K562 (cell line): ENCODE measurements around the gene APLP1. TPM values are rescaled to one million over a fixed set of nuclear protein-coding genes. Genes with fewer than 3 reads are reported as not detected.

Source experiments
- ATAC-seq: fragments of 200-7000 bp; cut with Tn5 transposase; 3 replicates; pipeline ENCODE4 v1.9.1; 2020; ENCODE audit warnings: moderate library complexity
- BruUV-seq: library from RNA; stranded (reverse); fragments of 400-500 nt; replicated peaks from 2 replicates; lab custom pipeline; 2021; lab: Mats Ljungman, UMichigan
- CTCF ChIA-PET: fragments of 300-600 bp; formaldehyde crosslinking; extraction: SDS; loops from one replicate; lab custom pipeline; 2021; ENCODE audit warnings: low intra/inter-chr PET ratio; lab: Yijun Ruan, JAX
- POLR2A ChIA-PET: fragments of 300-600, 350-650 bp; sonication (Branson Sonifier 250); formaldehyde crosslinking; extraction: SDS; loops from one replicate; lab custom pipeline; 2021; ENCODE audit warnings: antibody characterized with exemption, inconsistent platforms; lab: Yijun Ruan, JAX
- DNase-seq, 4 experiments: peaks; one replicate each; pipeline versions ENCODE4 v3.0.0 to v3.0.0-alpha.2; 2011 to 2018; ENCODE audit warnings: low spot score in 3 of 4, mixed read lengths in 3 of 4; ENCODE audit errors: extremely low read depth in 1 of 4
- FAIRE-seq: peaks from 2 replicates; lab custom pipeline; 2011; peaks lifted over from hg19 to GRCh38; lab: Jason Lieb, UNC
- H2AFZ ChIP-seq: 2 replicates; pipeline ENCODE4 v1.6.0; 2011; ENCODE audit warnings: low read depth, low read length, control low read depth, inconsistent platforms
- H3K27ac ChIP-seq: fragments of 200-600 bp; 3 replicates; pipeline ENCODE4 v1.8.0; 2011; ENCODE audit warnings: low read depth, mild to moderate bottlenecking, control low read depth, inconsistent platforms, low read length, moderate library complexity, mixed read lengths; ENCODE audit errors: extremely low read depth
- H3K27me3 ChIP-seq, 2 experiments: fragments of 300-600 bp in 1 of 2; 2 replicates in 1 of 2; 3 replicates in 1 of 2; pipeline versions ENCODE4 v1.6.0 to v1.8.0; 2011; ENCODE audit warnings: inconsistent platforms in 2 of 2, low read length in 2 of 2, mild to moderate bottlenecking in 1 of 2, mixed read lengths in 1 of 2, moderate library complexity in 1 of 2; ENCODE audit not compliant: control insufficient read depth in 2 of 2, insufficient read depth in 2 of 2
- H3K36me3 ChIP-seq: fragments of 300-600 bp; 3 replicates; pipeline ENCODE4 v1.8.0; 2011; ENCODE audit warnings: mild to moderate bottlenecking, low read length, inconsistent platforms; ENCODE audit not compliant: control insufficient read depth, insufficient read depth
- H3K4me1 ChIP-seq, 2 experiments: fragments of 200-600 bp in 1 of 2; replicated peaks in 1 of 2; 2 replicates in 1 of 2; 3 replicates in 1 of 2; pipeline versions ENCODE4 v1.5.1 to v1.8.0; 2011; ENCODE audit warnings: inconsistent platforms in 2 of 2, low read length in 2 of 2, mild to moderate bottlenecking in 1 of 2, mixed read lengths in 1 of 2, moderate library complexity in 1 of 2; ENCODE audit not compliant: control insufficient read depth in 2 of 2, insufficient read depth in 2 of 2
- H3K4me2 ChIP-seq: 2 replicates; pipeline ENCODE4 v1.6.1; 2011; ENCODE audit warnings: low read length, control low read depth, inconsistent platforms, mixed read lengths; ENCODE audit not compliant: insufficient read depth
- H3K4me3 ChIP-seq: fragments of 200-600 bp; sonication (generic), shearing (Covaris generic); 2 replicates; pipeline ENCODE4 v1.5.1; 2016; ENCODE audit warnings: control low read depth, inconsistent platforms
- H3K79me2 ChIP-seq: fragments of 200-600 bp; 3 replicates; pipeline ENCODE4 v1.8.0; 2011; ENCODE audit warnings: low read length, inconsistent platforms; ENCODE audit not compliant: control insufficient read depth, insufficient read depth
- H3K9ac ChIP-seq, 2 experiments: 2 replicates each; pipeline versions ENCODE4 v1.6.0 to v1.6.1; 2011; ENCODE audit warnings: low read depth in 2 of 2, low read length in 2 of 2, control low read depth in 1 of 2, inconsistent platforms in 1 of 2, mild to moderate bottlenecking in 1 of 2, mixed read lengths in 1 of 2; ENCODE audit not compliant: insufficient read depth in 1 of 2
- H3K9me1 ChIP-seq: one replicate; pipeline ENCODE4 v1.6.0; 2011; ENCODE audit warnings: inconsistent platforms, mild to moderate bottlenecking, low read length, moderate library complexity; ENCODE audit not compliant: control insufficient read depth, insufficient read depth
- H3K9me3 ChIP-seq: replicated peaks from 2 replicates; pipeline ENCODE4 v1.5.1; 2011; ENCODE audit warnings: low read depth, low read length, inconsistent platforms; ENCODE audit not compliant: control insufficient read depth, insufficient read depth
- H4K20me1 ChIP-seq: replicated peaks from 2 replicates; pipeline ENCODE4 v1.6.1; 2011; ENCODE audit warnings: low read length, inconsistent platforms, mixed read lengths; ENCODE audit not compliant: control insufficient read depth, insufficient read depth
- CBX5 ChIP-seq: IDR thresholded peaks from 2 replicates; pipeline ENCODE4 v1.6.1; 2014; ENCODE audit warnings: low read depth, borderline replicate concordance
- DMBX1 ChIP-seq: fragments of 250-450 bp; sonication (Bioruptor Pico); IDR thresholded peaks from 2 replicates; pipeline ENCODE4 v1.8.0; 2022; ENCODE audit warnings: inconsistent platforms, mild to moderate bottlenecking, moderate library complexity, borderline replicate concordance
- HDAC2 ChIP-seq: fragments of 450-650 bp; IDR thresholded peaks from 2 replicates; pipeline ENCODE4 v1.6.1; 2016; ENCODE audit warnings: mild to moderate bottlenecking
- HDAC3 ChIP-seq: fragments of 450-650 bp; IDR thresholded peaks from 2 replicates; pipeline ENCODE4 v1.6.1; 2018; ENCODE audit warnings: borderline replicate concordance, mild to moderate bottlenecking, moderate library complexity; ENCODE audit not compliant: partially characterized antibody
- HIVEP1 ChIP-seq: fragments of 250-450 bp; sonication (Bioruptor Pico); IDR thresholded peaks from 2 replicates; pipeline ENCODE4 v1.4.0; 2020; ENCODE audit warnings: mild to moderate bottlenecking
- KAT8 ChIP-seq: fragments of 450-650 bp; IDR thresholded peaks from 2 replicates; pipeline ENCODE4 v1.6.1; 2016; ENCODE audit warnings: low read depth, mild to moderate bottlenecking
- MAZ ChIP-seq, 2 experiments: fragments of 450-650 bp in 1 of 2; sonication (generic) in 1 of 2; formaldehyde crosslinking; IDR thresholded peaks in 1 of 2; conservative IDR thresholded peaks in 1 of 2; 2 replicates each; pipeline versions ENCODE4 v1.4.0 to v1.5.0; 2020; ENCODE audit warnings: mild to moderate bottlenecking in 1 of 2, missing genetic modification reagents in 1 of 2
- MXI1 ChIP-seq: IDR thresholded peaks from 2 replicates; pipeline ENCODE4 v1.6.1; 2011; ENCODE audit warnings: low read depth, mild to moderate bottlenecking, improper control_type of control experiment, low read length
- NELFE ChIP-seq: IDR thresholded peaks from 2 replicates; pipeline ENCODE4 v1.6.1; 2011; ENCODE audit warnings: mild to moderate bottlenecking; ENCODE audit not compliant: insufficient read depth, insufficient read length
- PRMT5 ChIP-seq: sonication (generic); formaldehyde crosslinking; IDR thresholded peaks from 2 replicates; pipeline ENCODE4 v1.5.0; 2020; ENCODE audit warnings: missing genetic modification reagents
- RBM34 ChIP-seq: fragments of 200-400 bp; formaldehyde crosslinking; IDR thresholded peaks from 2 replicates; pipeline ENCODE4 v1.6.1; 2018; ENCODE audit warnings: low read length, borderline replicate concordance; ENCODE audit not compliant: insufficient read depth
- ZBTB49 ChIP-seq: sonication (generic); formaldehyde crosslinking; IDR thresholded peaks from 2 replicates; pipeline ENCODE4 v1.8.0; 2022; ENCODE audit warnings: missing genetic modification reagents, mild to moderate bottlenecking, borderline replicate concordance
- ZNF197 ChIP-seq: fragments of 200-800 bp; sonication (Bioruptor generic); IDR thresholded peaks from 2 replicates; pipeline ENCODE4 v1.6.1; 2016; ENCODE audit warnings: low read depth, missing genetic modification characterization, missing compliant biosample characterization
- ZNF224 ChIP-seq: sonication (generic); formaldehyde crosslinking; IDR thresholded peaks from 2 replicates; pipeline ENCODE4 v1.8.0; 2022; ENCODE audit warnings: mild to moderate bottlenecking, missing genetic modification reagents
- ZNF232 ChIP-seq: sonication (generic); formaldehyde crosslinking; IDR thresholded peaks from 2 replicates; pipeline ENCODE4 v1.8.0; 2022; ENCODE audit warnings: mild to moderate bottlenecking, missing genetic modification reagents
- ZNF76 ChIP-seq: fragments of 250-450 bp; sonication (Bioruptor Pico); IDR thresholded peaks from 2 replicates; pipeline ENCODE4 v1.4.0; 2020; ENCODE audit warnings: mild to moderate bottlenecking, moderate library complexity, borderline replicate concordance
- WGBS: fragments of 100-300 bp; shearing (Covaris generic); methylation state at CpG from one replicate; pipeline ENCODE4 v1.1.6; 2016; ENCODE audit warnings: low coverage, mixed read lengths; ENCODE audit not compliant: insufficient coverage; ENCODE audit errors: missing lambda C conversion rate; 5-methylcytosine and 5-hydroxymethylcytosine counted together
- in situ Hi-C: fragments of 300-500 bp; cut with MboI; formaldehyde crosslinking; loops from 4 replicates; pipeline ENCODE4 v1.15.0; 2018; ENCODE audit warnings: inconsistent platforms, mixed read lengths
- intact Hi-C: fragments of 100-400 bp; cut with micrococcal nuclease; formaldehyde crosslinking; loops from 2 replicates; pipeline ENCODE4 v1.14.2; 2022
- polyA plus RNA-seq, 8 experiments: library from polyadenylated mRNA; depleted of rRNA in 4 of 8; stranded (reverse) in 5 of 8; unstranded in 3 of 8; fragments of >200 nt; fragmentation: Nextera tagmentation in 2 of 8; fragmentation: Illumina TruSeq in 1 of 8; extraction: Ambion mirVana in 2 of 8; extraction: Trizol in 1 of 8; gene quantifications; 2 replicates each; pipeline versions ENCODE4 v1.2.1 to v1.2.3, GENCODE V29; 2011 to 2014; ENCODE audit warnings: inconsistent platforms in 1 of 8, missing spikeins in 1 of 8
- total RNA-seq, 7 experiments: library from RNA; depleted of rRNA in 6 of 7; stranded (reverse); fragments of >200 nt in 6 of 7; fragmentation: Illumina TruSeq in 2 of 7; extraction: Trizol in 2 of 7; gene quantifications; 2 replicates each; pipeline versions ENCODE4 v1.2.1 to v1.2.3, GENCODE V29; 2011 to 2021; ENCODE audit warnings: low replicate concordance in 1 of 7

The APLP1 gene
- total and polyA plus RNA-seq, 9 of the 15 experiments (the other 6 are each of a cell fraction or from before 2014, with no cell fraction given), result 0.69 to 9.9 (median 4.7) TPM

- no peak for DNase-seq
- intact Hi-C loops, result loop anchor here (10.0 kb wide), 1 partner anchor 111 kb away; the partner anchor contains the start of gene LRFN3
Observed at GRCh38 chr19:35824150-35824549, 44.2 kb upstream of the APLP1 start.

GRCh38 chr19:35828692-35829301, 39.6 kb upstream of the APLP1 start:
- no peak overlapping the region for H3K9ac ChIP-seq
- no peaks in the 10 kb centered on the region for H3K9me1 ChIP-seq
- ATAC-seq (peak; percentile 98), FAIRE-seq (peak; percentile 91), DNase-seq (peak; percentile 67 to 82 (median 74))
- no peak overlapping the region for H2AFZ ChIP-seq
- POLR2A ChIA-PET, result interaction anchor here (0.6 to 1.3 kb wide), 4 partner anchors 9 to 1311 kb away, joined by 3 to 4 read pairs (median 3); no protein-coding TSS in a partner anchor
- intact Hi-C loops, result loop anchor here (10.0 kb wide), 1 partner anchor 106 kb away; the partner anchor contains the start of gene LRFN3
- H3K27me3 ChIP-seq, result peaks cover 16 to 35% of the 10 kb centered on the region in 2 experiments
- CTCF ChIA-PET, result no interaction called here
- H3K4me2 ChIP-seq, result no peak overlapping the region
- in situ Hi-C loops, result no loop called here
- BruUV-seq, result no TSS peak
- no peaks in the 10 kb centered on the region for H3K9me3 ChIP-seq
- no peaks in the 10 kb centered on the region for H3K79me2 ChIP-seq
- no peak overlapping the region for H3K27ac ChIP-seq
- 1% methylated on average over 12 of the region's 12 CpGs for WGBS
- no peak overlapping the region for H3K4me3 ChIP-seq
- no peaks in the 10 kb centered on the region; a peak in 1 of 5 replicates for H3K4me1 ChIP-seq
- H4K20me1 ChIP-seq, result peaks cover 4% of the 10 kb centered on the region; the same call in 1 of the 2 replicates
- no peaks in the 10 kb centered on the region for H3K36me3 ChIP-seq
- no peak for TF ChIP-seq HIVEP1 (CRISPR knock-in tag)
- TF ChIP-seq ZNF232 (CRISPR knock-in tag), result peak; percentile 96
- no peak for TF ChIP-seq CBX5
- peak; percentile 41; the same call in 1 of the 2 replicates for TF ChIP-seq DMBX1
- peak; percentile 67; the same call in 1 of the 2 replicates for TF ChIP-seq MXI1
- TF ChIP-seq MAZ (CRISPR knock-in tag; conservative IDR thresholded peaks at IDR 0.05 in 1 of 2, IDR thresholded peaks at IDR 0.05 in 1 of 2), result peak in 1 of 2 experiments; percentile 77; a peak in 2 of 4 replicates
- TF ChIP-seq PRMT5 (CRISPR knock-in tag), result peak; percentile 95
- TF ChIP-seq ZBTB49 (CRISPR knock-in tag), result peak; percentile 65; the same call in 1 of the 2 replicates
- TF ChIP-seq ZNF224 (CRISPR knock-in tag), result peak; percentile 91; the same call in 1 of the 2 replicates
- no peak for TF ChIP-seq KAT8

More at GRCh38 chr19:35824150-35824549, 44.2 kb upstream of the APLP1 start:
- Histone ChIP-seq H3K79me2 (no peaks in the 10 kb centered on the region), H3K4me3 (no peak overlapping the region), H3K9me1 (no peaks in the 10 kb centered on the region), H4K20me1 (peaks cover 4% of the 10 kb centered on the region; the same call in 1 of the 2 replicates), H3K4me2 (no peak overlapping the region), H3K4me1 (peaks cover 0 to 5% of the 10 kb centered on the region in 2 experiments; a peak in 2 of 5 replicates), H3K27me3 (peaks cover 5 to 6% of the 10 kb centered on the region in 2 experiments; a peak in 3 of 5 replicates), H3K9ac (no peak overlapping the region), H3K9me3 (no peaks in the 10 kb centered on the region), H2AFZ (no peak overlapping the region), H3K27ac (no peak overlapping the region), H3K36me3 (no peaks in the 10 kb centered on the region)
- CTCF ChIA-PET, result no interaction called here
- POLR2A ChIA-PET, result no interaction called here
- BruUV-seq, result no TSS peak
- WGBS, result 7% methylated on average over 5 of the region's 5 CpGs
- TF ChIP-seq ZNF76 (CRISPR knock-in tag) (no peak), HDAC3 (no peak), ZNF197 (CRISPR knock-in tag) (no peak), NELFE (no peak), HDAC2 (no peak), RBM34 (no peak)
- ATAC-seq, result no peak
- FAIRE-seq, result no peak
- in situ Hi-C loops, result no loop called here
